Measurements from ENCODE around the gene CREBRF. TPM values are rescaled to one million over a fixed set of nuclear protein-coding genes. Genes with fewer than 3 reads are reported as not detected.

The CREBRF gene
- total and polyA plus RNA-seq, 7 donors = 4.4 to 58.5 (median 47.9) TPM

DNA sequence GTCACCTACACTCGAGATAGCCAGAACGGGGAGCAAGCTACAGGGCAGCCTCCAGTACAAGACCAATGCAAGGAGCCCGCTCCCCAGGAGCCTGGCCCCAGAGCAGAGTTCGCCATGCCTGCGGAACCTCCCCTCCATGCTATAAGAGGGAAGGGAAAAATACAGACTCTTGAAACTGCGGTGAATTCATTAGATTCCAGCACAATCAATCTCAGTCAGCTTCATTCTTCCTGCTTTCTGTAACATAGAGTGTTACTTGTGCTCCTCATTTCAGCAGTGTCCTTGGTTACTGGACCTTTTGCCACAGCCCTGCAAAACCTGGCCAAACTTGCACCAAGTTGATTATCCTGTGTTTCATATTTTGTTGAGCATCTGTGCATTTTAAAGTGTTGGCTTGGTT is 22.2 kb upstream of the CREBRF start:
- intact Hi-C loops (cut with DNase I) = no loop called here
- TF ChIP-seq, protein P1, sequence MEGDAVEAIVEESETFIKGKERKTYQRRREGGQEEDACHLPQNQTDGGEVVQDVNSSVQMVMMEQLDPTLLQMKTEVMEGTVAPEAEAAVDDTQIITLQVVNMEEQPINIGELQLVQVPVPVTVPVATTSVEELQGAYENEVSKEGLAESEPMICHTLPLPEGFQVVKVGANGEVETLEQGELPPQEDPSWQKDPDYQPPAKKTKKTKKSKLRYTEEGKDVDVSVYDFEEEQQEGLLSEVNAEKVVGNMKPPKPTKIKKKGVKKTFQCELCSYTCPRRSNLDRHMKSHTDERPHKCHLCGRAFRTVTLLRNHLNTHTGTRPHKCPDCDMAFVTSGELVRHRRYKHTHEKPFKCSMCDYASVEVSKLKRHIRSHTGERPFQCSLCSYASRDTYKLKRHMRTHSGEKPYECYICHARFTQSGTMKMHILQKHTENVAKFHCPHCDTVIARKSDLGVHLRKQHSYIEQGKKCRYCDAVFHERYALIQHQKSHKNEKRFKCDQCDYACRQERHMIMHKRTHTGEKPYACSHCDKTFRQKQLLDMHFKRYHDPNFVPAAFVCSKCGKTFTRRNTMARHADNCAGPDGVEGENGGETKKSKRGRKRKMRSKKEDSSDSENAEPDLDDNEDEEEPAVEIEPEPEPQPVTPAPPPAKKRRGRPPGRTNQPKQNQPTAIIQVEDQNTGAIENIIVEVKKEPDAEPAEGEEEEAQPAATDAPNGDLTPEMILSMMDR (IDR thresholded peaks at IDR 0.05) = no peak
- TF ChIP-seq EP300 (IDR thresholded peaks at IDR 0.05) (no peak), POLR2A (IDR thresholded peaks at IDR 0.05) (no peak), POLR2AphosphoS5 (IDR thresholded peaks at IDR 0.05) (no peak)
- Histone ChIP-seq H3K27me3 (no peaks in the 10 kb centered on the region), H3K4me3 (no peak overlapping the region), H3K4me1 (peaks cover 0 to 10% (median 5%) of the 10 kb centered on the region in 4 donors), H3K36me3 (peaks cover 0 to 13% (median 0%) of the 10 kb centered on the region in 4 donors), H3K9me3 (no peaks in the 10 kb centered on the region), H3K27ac (no peak overlapping the region)
- DNase-seq = peak; percentile 46
- WGBS, 2 donors = 87 to 94% methylated on average over 6 of the region's 6 CpGs

DNA sequence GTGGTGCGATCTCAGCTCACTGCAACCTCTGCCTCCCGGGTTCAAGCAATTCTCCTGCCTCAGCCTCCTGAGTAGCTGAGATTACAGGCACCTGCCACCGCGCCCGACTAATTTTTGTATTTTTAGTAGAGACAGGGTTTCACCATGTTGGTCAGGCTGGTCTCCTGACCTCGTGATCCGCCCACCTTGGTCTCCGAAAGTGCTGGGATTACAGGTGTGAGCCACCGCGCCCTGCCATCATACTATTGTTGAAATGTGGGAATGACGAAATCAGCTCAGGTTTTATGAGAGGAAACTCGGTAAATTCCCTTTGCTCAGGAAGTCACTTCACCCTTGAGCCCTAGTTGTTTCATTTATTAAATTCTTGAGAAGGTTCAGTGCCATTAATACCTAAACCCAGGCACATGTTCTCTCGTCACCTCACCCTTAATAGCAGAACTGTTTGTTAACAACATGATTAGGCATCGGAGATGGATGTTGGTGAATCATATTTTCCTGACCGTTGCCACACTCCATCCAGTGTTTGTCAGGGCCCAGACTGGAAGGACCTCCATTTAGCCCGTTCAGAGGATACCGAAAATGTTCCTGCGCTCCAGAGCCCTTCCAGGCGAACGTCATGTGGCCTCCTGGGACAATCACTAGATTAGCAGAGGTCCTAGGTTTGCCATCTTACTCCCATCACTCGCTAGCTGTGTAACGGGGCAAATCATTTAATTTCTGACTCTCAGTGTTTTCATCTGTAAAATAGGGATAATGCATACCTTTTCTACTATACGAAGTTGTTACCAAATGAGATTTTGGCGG is 20.0 kb upstream of the CREBRF start:
- no peak for DNase-seq
- Histone ChIP-seq H3K4me1 (peaks cover 0 to 6% (median 0%) of the 10 kb centered on the region in 4 donors), H3K9me3 (no peaks in the 10 kb centered on the region), H3K4me3 (no peak overlapping the region), H3K27ac (peak overlapping the region; percentile 6 to 55 (median 34)), H3K27me3 (no peaks in the 10 kb centered on the region), H3K36me3 (peaks cover 0 to 13% (median 0%) of the 10 kb centered on the region in 4 donors)
- 75 to 82% methylated on average over 24 of the region's 24 CpGs for WGBS, 2 donors
- TF ChIP-seq EP300 (IDR thresholded peaks at IDR 0.05) (no peak), POLR2A (IDR thresholded peaks at IDR 0.05) (no peak), POLR2AphosphoS5 (IDR thresholded peaks at IDR 0.05) (no peak)
- TF ChIP-seq, protein P1 (IDR thresholded peaks at IDR 0.05) = no peak
- intact Hi-C loops (cut with DNase I) = no loop called here

DNA sequence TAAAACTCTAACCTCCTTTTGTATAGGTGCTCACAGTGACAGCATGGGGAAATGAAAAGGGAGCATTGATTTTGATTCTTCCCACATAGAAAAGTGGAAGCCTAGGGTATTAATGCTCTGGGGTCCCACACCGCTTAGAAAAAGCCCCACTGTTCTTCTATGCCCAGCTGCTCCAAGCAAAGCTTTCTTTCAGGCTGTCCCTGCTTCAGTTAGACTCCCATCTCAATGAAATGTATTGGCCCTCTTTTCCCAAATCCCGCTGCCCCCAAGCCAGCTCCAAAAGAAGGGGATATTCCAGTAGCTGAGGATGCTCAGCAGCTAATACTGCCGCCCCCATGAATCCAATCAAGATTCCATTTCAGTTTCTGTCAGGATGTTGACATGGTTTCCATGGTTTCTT is 17.0 kb upstream of the CREBRF start:
- no peak for DNase-seq
- no peak overlapping the region for H3K4me3 ChIP-seq
- WGBS, 2 donors = 90 to 93% methylated on average over 3 of the region's 3 CpGs
- intact Hi-C loops (cut with DNase I) = no loop called here
- no peaks in the 10 kb centered on the region for H3K9me3 ChIP-seq
- TF ChIP-seq EP300 (IDR thresholded peaks at IDR 0.05) (no peak), POLR2A (IDR thresholded peaks at IDR 0.05) (no peak), POLR2AphosphoS5 (IDR thresholded peaks at IDR 0.05) (no peak)
- TF ChIP-seq, protein P1 (IDR thresholded peaks at IDR 0.05) = no peak
- no peaks in the 10 kb centered on the region for H3K27me3 ChIP-seq
- no peak overlapping the region for H3K27ac ChIP-seq
- H3K4me1 ChIP-seq = peaks cover 0 to 6% (median 0%) of the 10 kb centered on the region in 4 donors
- peaks cover 0 to 13% (median 0%) of the 10 kb centered on the region in 4 donors for H3K36me3 ChIP-seq

DNA sequence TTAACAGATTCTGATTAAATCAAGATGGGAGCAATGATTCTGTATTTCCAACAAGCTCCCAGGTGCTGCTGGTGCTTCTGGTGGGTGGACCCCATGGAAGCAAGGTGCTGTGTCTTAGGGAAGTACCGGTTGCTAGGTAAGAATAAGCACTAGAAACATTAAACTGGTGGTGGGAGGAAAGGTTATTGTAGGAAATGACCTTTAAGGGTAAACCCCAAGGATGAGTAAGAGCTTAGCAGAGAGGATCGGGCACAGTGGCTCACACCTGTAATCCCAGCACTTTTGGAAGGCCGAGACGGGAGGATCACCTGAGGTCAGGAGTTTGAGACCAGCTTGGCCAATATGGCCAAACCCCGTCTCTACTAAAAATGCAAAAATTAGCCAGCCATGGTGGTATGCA is 16.2 kb upstream of the CREBRF start:
- Histone ChIP-seq H3K36me3 (peaks cover 0 to 8% (median 0%) of the 10 kb centered on the region in 4 donors), H3K9me3 (no peaks in the 10 kb centered on the region), H3K4me3 (no peak overlapping the region), H3K27ac (no peak overlapping the region), H3K4me1 (peaks cover 0 to 6% (median 0%) of the 10 kb centered on the region in 4 donors), H3K27me3 (no peaks in the 10 kb centered on the region)
- WGBS, 2 donors = 96% methylated on average over 5 of the region's 5 CpGs
- intact Hi-C loops (cut with DNase I) = no loop called here
- TF ChIP-seq, protein P1 (IDR thresholded peaks at IDR 0.05) = no peak
- TF ChIP-seq POLR2A (IDR thresholded peaks at IDR 0.05) (no peak), EP300 (IDR thresholded peaks at IDR 0.05) (no peak), POLR2AphosphoS5 (IDR thresholded peaks at IDR 0.05) (no peak)
- DNase-seq = no peak

All from sigmoid colon (tissue), 7 donors.